H9 (cell line): ENCODE data around the gene MECP2. TPM values are rescaled to one million over a fixed set of nuclear protein-coding genes. Genes with fewer than 3 reads are reported as not detected.

Experiments used
- DNase-seq: peaks from one replicate; pipeline ENCODE4 v3.0.0-alpha.2; 2017
- H2AFZ ChIP-seq: one replicate; pipeline ENCODE4 v1.6.1; 2013; ENCODE audit warnings: mild to moderate bottlenecking, low read length, control low read depth, moderate library complexity
- H2AK5ac ChIP-seq: 2 replicates; pipeline ENCODE4 v1.6.1; 2013; ENCODE audit warnings: low read length, control low read depth, mixed read lengths; ENCODE audit not compliant: insufficient read length
- H2BK120ac ChIP-seq: one replicate; pipeline ENCODE4 v1.6.1; 2013; ENCODE audit warnings: low read depth, mild to moderate bottlenecking, low read length, control low read depth, inconsistent platforms; ENCODE audit not compliant: poor library complexity, severe bottlenecking
- H2BK12ac ChIP-seq: 2 replicates; pipeline ENCODE4 v1.6.1; 2013; ENCODE audit warnings: low read length, control low read depth, mixed read lengths, low read depth; ENCODE audit not compliant: insufficient read length
- H2BK15ac ChIP-seq: 2 replicates; pipeline ENCODE4 v1.6.1; 2013; ENCODE audit warnings: low read depth, low read length, control low read depth
- H2BK20ac ChIP-seq: one replicate; pipeline ENCODE4 v1.6.1; 2013; ENCODE audit warnings: low read depth, mild to moderate bottlenecking, low read length, control low read depth, inconsistent platforms; ENCODE audit not compliant: poor library complexity, severe bottlenecking
- H2BK5ac ChIP-seq: 2 replicates; pipeline ENCODE4 v1.6.1; 2013; ENCODE audit warnings: low read length, control low read depth, mixed read lengths; ENCODE audit not compliant: insufficient read length
- H3K14ac ChIP-seq: 2 replicates; pipeline ENCODE4 v1.6.1; 2013; ENCODE audit warnings: low read length, control low read depth; ENCODE audit not compliant: insufficient read depth
- H3K18ac ChIP-seq: 2 replicates; pipeline ENCODE4 v1.6.1; 2013; ENCODE audit warnings: low read depth, mild to moderate bottlenecking, mixed read lengths, low read length, control low read depth; ENCODE audit not compliant: insufficient read length
- H3K23ac ChIP-seq: 2 replicates; pipeline ENCODE4 v1.6.1; 2013; ENCODE audit warnings: low read length, control low read depth, mixed read lengths, low read depth; ENCODE audit not compliant: insufficient read length
- H3K23me2 ChIP-seq: 2 replicates; pipeline ENCODE4 v1.6.1; 2013; ENCODE audit warnings: low read depth, mild to moderate bottlenecking, mixed read lengths, low read length, control low read depth; ENCODE audit not compliant: insufficient read length, poor library complexity, severe bottlenecking
- H3K27ac ChIP-seq: 2 replicates; pipeline ENCODE4 v1.5.1; 2013; ENCODE audit warnings: low read length, control low read depth, mixed read lengths, low read depth; ENCODE audit not compliant: insufficient read length
- H3K27me3 ChIP-seq: 2 replicates; pipeline ENCODE4 v1.6.1; 2013; ENCODE audit warnings: low read length, control low read depth, inconsistent platforms; ENCODE audit not compliant: insufficient read depth
- H3K4ac ChIP-seq: 2 replicates; pipeline ENCODE4 v1.6.1; 2013; ENCODE audit warnings: low read depth, mild to moderate bottlenecking, control low read depth, inconsistent platforms, low read length, moderate library complexity
- H3K4me1 ChIP-seq: 2 replicates; pipeline ENCODE4 v1.6.1; 2013; ENCODE audit warnings: low read length, control low read depth, inconsistent platforms; ENCODE audit not compliant: insufficient read depth
- H3K4me2 ChIP-seq: 2 replicates; pipeline ENCODE4 v1.6.1; 2013; ENCODE audit warnings: low read length, control low read depth, mixed read lengths; ENCODE audit not compliant: insufficient read length, insufficient read depth
- H3K56ac ChIP-seq: 2 replicates; pipeline ENCODE4 v1.6.1; 2013; ENCODE audit warnings: low read depth, mild to moderate bottlenecking, mixed read lengths, low read length, control low read depth; ENCODE audit not compliant: insufficient read length
- H3K79me1 ChIP-seq: 2 replicates; pipeline ENCODE4 v1.6.1; 2013; ENCODE audit warnings: low read depth, mild to moderate bottlenecking, moderate library complexity, low read length, control low read depth, inconsistent platforms; ENCODE audit not compliant: insufficient read depth, poor library complexity, severe bottlenecking
- H3K79me2 ChIP-seq: 2 replicates; pipeline ENCODE4 v1.6.1; 2013; ENCODE audit warnings: low read length, control low read depth, inconsistent platforms; ENCODE audit not compliant: insufficient read depth
- H3K9ac ChIP-seq: 2 replicates; pipeline ENCODE4 v1.6.1; 2013; ENCODE audit warnings: low read length, control low read depth, mixed read lengths; ENCODE audit not compliant: insufficient read length; ENCODE audit errors: extremely low read depth
- H3K9me3 ChIP-seq: one replicate; pipeline ENCODE4 v1.6.1; 2013; ENCODE audit warnings: low read depth, low read length, inconsistent platforms; ENCODE audit not compliant: control insufficient read depth
- H3T11ph ChIP-seq: one replicate; pipeline ENCODE4 v1.6.1; 2013; ENCODE audit warnings: mild to moderate bottlenecking, low read length, control low read depth, inconsistent platforms
- H4K20me1 ChIP-seq: one replicate; pipeline ENCODE4 v1.6.1; 2013; ENCODE audit not compliant: control insufficient read depth, insufficient read length, insufficient read depth
- H4K5ac ChIP-seq: 2 replicates; pipeline ENCODE4 v1.6.1; 2013; ENCODE audit warnings: low read depth, mild to moderate bottlenecking, mixed read lengths, low read length, control low read depth; ENCODE audit not compliant: insufficient read length
- H4K8ac ChIP-seq: replicated peaks from 2 replicates; pipeline ENCODE4 v1.6.1; 2013; ENCODE audit warnings: low read length, control low read depth, mixed read lengths, low read depth; ENCODE audit not compliant: insufficient read length
- H4K91ac ChIP-seq: 2 replicates; pipeline ENCODE4 v1.6.1; 2013; ENCODE audit warnings: low read depth, mild to moderate bottlenecking, moderate library complexity, mixed read lengths, low read length, control low read depth; ENCODE audit not compliant: insufficient read length
- H3K27ac Mint-ChIP-seq, 3 experiments: 2 replicates in 2 of 3; 3 replicates in 1 of 3; pipeline ENCODE4 v1.8.0; 2020 to 2021; ENCODE audit warnings: mixed read lengths in 3 of 3, mild to moderate bottlenecking in 1 of 3, moderate library complexity in 1 of 3
- H3K27me3 Mint-ChIP-seq: 2 replicates; pipeline ENCODE4 v1.8.0; 2021; ENCODE audit warnings: low read depth, mild to moderate bottlenecking, moderate library complexity, mixed read lengths
- H3K36me3 Mint-ChIP-seq, 3 experiments: 2 replicates in 2 of 3; 3 replicates in 1 of 3; pipeline ENCODE4 v1.8.0; 2020 to 2021; ENCODE audit warnings: low read depth in 3 of 3, mixed read lengths in 3 of 3; ENCODE audit not compliant: insufficient read depth in 1 of 3
- H3K4me1 Mint-ChIP-seq, 2 experiments: 2 replicates each; pipeline ENCODE4 v1.8.0; 2020; ENCODE audit warnings: mixed read lengths in 2 of 2
- H3K4me3 Mint-ChIP-seq, 2 experiments: 2 replicates in 1 of 2; 3 replicates in 1 of 2; pipeline ENCODE4 v1.8.0; 2020 to 2021; ENCODE audit warnings: mild to moderate bottlenecking in 2 of 2, mixed read lengths in 2 of 2, moderate library complexity in 1 of 2
- H3K9me3 Mint-ChIP-seq, 2 experiments: 2 replicates in 1 of 2; 3 replicates in 1 of 2; pipeline ENCODE4 v1.8.0; 2020; ENCODE audit warnings: mild to moderate bottlenecking in 2 of 2, mixed read lengths in 2 of 2, moderate library complexity in 1 of 2
- WGBS: extraction: QIAGEN DNeasy Blood & Tissue Kit; methylation state at CpG from one replicate; pipeline ENCODE4 v1.1.7; 2013; ENCODE audit warnings: missing lambda C conversion rate, low lambda C conversion rate, mixed read lengths; ENCODE audit not compliant: insufficient read length; ENCODE audit errors: extremely low coverage; 5-methylcytosine and 5-hydroxymethylcytosine counted together
- total RNA-seq: library from RNA; stranded (reverse); gene quantifications from 2 replicates; pipeline ENCODE4 v1.2.1, GENCODE V29; 2021
- TF ChIP-seq, protein P1 (sequence below): fragments of 200-600 bp; sonication (generic); conservative IDR thresholded peaks from 3 replicates; pipeline ENCODE4 v1.8.0; 2021; ENCODE audit warnings: antibody characterized with exemption, mild to moderate bottlenecking

MECP2 gene
- total RNA-seq, 1 experiment from 2014 or later: 32.2 TPM

DNA sequence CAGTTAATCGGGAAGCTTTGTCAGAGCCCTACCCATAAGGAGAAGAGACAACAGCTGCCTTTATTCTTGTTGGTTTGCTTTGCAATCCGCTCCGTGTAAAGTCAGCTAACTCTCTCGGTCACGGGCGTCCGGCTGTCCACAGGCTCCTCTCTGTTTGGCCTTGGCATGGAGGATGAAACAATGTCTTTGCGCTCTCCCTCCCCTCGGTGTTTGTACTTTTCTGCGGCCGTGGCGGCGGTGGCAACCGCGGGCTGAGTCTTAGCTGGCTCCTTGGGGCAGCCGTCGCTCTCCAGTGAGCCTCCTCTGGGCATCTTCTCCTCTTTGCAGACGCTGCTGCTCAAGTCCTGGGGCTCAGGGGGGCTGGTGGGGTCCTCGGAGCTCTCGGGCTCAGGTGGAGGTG lies 67.3 kb downstream of the MECP2 start:
- WGBS: no CpG with 5 or more reads among the region's 20 CpGs
- no peak overlapping the region for H3T11ph ChIP-seq

More for the DNA sequence above, 67.3 kb downstream of the MECP2 start:
- no peaks in the 10 kb centered on the region for H3K79me2 ChIP-seq
- H3K4ac ChIP-seq: no peak overlapping the region
- H2AK5ac ChIP-seq: no peak overlapping the region
- no peak overlapping the region for H3K14ac ChIP-seq
- H3K9me3 ChIP-seq: peaks cover 19% of the 10 kb centered on the region
- H3K56ac ChIP-seq: no peak overlapping the region
- H2BK5ac ChIP-seq: no peak overlapping the region
- Mint-ChIP-seq H3K27me3 (peaks cover 5% of the 10 kb centered on the region; the same call in 1 of the 2 replicates), H3K27ac (no peak overlapping the region), H3K4me1 (peaks cover 26 to 33% of the 10 kb centered on the region in 2 experiments), H3K36me3 (peaks cover 32 to 61% (median 51%) of the 10 kb centered on the region in 3 experiments), H3K9me3 (peaks cover 81 to 91% of the 10 kb centered on the region in 2 experiments), H3K4me3 (no peak overlapping the region)
- H4K91ac ChIP-seq: no peak overlapping the region
- TF ChIP-seq, protein P1, sequence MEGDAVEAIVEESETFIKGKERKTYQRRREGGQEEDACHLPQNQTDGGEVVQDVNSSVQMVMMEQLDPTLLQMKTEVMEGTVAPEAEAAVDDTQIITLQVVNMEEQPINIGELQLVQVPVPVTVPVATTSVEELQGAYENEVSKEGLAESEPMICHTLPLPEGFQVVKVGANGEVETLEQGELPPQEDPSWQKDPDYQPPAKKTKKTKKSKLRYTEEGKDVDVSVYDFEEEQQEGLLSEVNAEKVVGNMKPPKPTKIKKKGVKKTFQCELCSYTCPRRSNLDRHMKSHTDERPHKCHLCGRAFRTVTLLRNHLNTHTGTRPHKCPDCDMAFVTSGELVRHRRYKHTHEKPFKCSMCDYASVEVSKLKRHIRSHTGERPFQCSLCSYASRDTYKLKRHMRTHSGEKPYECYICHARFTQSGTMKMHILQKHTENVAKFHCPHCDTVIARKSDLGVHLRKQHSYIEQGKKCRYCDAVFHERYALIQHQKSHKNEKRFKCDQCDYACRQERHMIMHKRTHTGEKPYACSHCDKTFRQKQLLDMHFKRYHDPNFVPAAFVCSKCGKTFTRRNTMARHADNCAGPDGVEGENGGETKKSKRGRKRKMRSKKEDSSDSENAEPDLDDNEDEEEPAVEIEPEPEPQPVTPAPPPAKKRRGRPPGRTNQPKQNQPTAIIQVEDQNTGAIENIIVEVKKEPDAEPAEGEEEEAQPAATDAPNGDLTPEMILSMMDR: no peak
- no peak overlapping the region for H3K23ac ChIP-seq
- peaks cover 5% of the 10 kb centered on the region; the same call in 1 of the 2 replicates for H3K4me1 ChIP-seq
- no peak overlapping the region for H2BK120ac ChIP-seq
- no peak overlapping the region for H3K18ac ChIP-seq
- no peak overlapping the region for H2BK12ac ChIP-seq
- no peaks in the 10 kb centered on the region for H3K23me2 ChIP-seq
- no peak for DNase-seq
- no peak overlapping the region for H4K5ac ChIP-seq
- H2AFZ ChIP-seq: no peak overlapping the region
- H4K20me1 ChIP-seq: peaks cover 3% of the 10 kb centered on the region
- no peak overlapping the region for H3K27ac ChIP-seq
- no peak overlapping the region for H3K9ac ChIP-seq
- no peak overlapping the region for H2BK20ac ChIP-seq
- no peak overlapping the region for H3K4me2 ChIP-seq
- H3K79me1 ChIP-seq: no peaks in the 10 kb centered on the region
- H4K8ac ChIP-seq: no peak overlapping the region
- no peak overlapping the region for H2BK15ac ChIP-seq
- H3K27me3 ChIP-seq: no peaks in the 10 kb centered on the region
